Epidermal melanocyte (primary cell): ENCODE measurements around the gene ACY1.
A peak's percentile ranks its signal among the peaks of the same experiment; 100 is the strongest.

Experiments
- DNase-seq: peaks from one replicate; pipeline ENCODE4 v3.0.0; 2011; ENCODE audit warnings: low spot score; ENCODE audit not compliant: insufficient read length

ACY1 gene

DNA sequence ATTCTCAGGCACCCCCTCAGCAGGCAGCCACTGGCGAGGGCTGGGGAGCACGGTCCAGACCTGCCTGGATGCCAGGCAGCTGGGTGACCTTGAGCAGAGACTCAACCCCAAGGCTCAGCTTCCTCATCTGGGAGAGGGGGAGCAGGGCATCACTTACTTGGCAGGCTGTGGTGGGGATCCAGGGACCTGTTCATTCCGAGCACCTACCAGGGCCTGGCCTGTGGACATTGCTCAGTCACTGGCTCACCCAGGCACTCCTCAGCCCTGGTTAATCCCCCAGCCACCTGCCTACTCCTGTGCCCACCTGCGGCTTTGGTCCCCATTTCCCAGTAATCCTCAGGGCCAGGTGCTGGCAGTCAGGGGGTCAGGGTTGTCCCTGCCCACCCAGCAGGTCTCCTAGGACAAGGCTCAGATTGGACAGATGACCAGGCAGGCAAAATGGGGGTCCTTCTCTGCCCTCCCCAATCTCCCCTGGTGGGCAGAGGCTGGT lies 21.6 kb downstream of the ACY1 start:
- DNase-seq: no peak

DNA sequence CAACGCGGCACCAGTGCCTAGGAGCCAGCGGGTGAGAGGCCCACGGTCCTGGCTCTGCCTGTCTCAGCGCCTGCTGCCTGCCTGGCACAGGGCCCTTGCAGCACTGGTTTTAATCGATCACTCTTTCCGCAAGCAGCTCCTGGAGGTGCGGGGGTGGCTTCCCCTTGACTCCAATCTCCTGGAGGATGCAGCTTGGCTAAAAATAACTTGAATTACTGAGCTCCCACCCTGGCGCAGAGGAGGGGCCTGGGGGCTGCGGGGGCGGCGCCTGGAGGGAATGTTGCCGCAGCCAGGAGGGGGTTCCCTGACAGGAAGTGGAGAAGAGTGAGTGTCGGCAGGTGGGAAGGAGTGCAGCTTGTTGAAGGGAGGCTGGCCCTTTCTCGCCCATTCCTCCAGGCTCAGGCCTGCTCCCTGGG lies 22.2 kb downstream of the ACY1 start:
- no peak for DNase-seq

DNA sequence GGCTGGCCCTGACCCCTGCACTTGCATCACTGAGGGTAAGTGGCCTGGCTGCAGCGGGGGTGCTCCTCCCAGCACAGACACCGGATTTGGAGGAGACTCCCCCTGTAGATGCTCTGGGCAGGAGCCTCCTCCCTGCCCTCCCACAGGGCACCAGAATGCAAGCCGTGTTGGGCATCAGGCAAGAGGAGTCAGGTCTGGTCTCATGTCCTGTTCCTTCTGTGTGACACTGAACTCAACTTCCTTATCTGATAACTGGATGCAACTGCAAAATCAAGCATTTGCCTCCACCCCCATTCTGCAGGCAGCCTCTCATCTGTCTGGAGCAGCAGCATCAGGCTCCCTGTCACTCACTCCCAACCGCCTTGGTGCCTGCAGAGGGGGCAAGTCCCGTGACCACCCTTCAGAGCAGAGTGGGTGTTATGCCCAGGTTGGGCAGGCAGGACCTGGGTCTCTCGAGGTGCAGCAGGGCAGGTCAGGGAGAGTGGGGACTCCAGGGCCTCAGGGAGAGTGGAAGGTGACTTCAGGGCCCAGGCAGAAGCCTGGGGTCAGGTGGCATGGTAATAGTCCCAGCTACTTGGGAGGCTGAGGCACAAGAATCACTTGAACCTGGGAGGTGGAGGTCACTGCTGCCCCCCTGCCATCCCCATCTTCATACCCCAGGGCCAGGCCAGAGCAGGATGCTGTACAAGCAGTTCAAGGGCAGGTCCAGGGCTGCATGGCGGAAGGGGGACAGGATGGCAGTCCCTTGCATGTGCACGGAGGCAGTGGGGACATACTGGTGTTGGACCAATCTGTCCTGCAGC lies 22.9 kb downstream of the ACY1 start:
- DNase-seq: no peak

DNA sequence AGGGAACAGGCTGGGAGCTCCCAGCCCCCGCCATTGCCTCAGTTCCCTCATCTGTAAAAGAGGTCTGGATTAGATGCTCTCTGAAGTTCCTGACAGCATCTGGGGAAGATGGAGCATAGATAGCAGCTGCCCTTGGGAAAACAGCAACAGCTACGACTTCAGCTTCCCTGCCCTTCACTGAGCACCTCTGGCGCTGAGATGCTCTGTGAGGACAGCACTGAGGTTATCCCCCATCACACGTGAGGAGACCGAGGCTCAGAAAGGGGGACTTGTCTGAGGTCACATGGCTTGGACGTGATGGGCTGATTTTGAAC lies 23.4 kb downstream of the ACY1 start:
- DNase-seq: no peak

DNA sequence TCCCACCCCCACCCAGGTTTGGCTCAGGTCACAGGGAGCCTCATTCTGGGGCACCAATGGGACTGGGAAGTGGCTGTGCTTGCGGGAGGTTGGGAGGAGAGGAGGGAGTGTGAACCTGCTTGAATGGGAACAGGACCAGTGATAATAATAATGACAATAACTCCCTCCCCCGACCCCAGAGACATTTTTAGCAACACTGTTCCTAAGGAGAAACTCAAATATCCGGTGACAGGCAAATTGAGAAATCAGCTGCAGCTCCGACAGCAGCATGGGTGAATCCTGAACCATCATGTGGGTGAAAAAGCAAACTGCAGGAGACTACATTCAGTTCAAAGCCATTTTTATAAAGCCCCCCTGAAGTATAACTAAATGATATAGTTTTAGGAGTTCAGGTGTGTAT lies 24.0 kb downstream of the ACY1 start:
- no peak for DNase-seq

DNA sequence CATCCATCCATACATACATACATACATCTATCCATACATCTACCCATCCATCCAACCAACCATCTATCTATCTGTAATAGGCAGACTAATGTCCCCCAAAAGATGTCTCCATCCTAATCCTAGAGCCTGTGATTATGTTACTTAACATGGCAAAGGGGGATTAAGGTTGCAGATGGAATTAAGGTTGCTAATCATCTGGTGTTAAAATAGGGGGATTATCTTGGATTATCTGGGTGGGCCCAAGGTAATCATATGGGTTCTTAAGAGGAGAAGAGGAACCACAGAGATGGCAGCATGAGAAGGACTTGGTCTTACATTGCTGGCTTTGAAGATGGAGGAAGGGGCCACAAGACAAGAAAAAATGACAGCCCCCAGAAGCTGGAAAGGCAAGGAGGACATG lies 27.1 kb downstream of the ACY1 start:
- DNase-seq: no peak

DNA sequence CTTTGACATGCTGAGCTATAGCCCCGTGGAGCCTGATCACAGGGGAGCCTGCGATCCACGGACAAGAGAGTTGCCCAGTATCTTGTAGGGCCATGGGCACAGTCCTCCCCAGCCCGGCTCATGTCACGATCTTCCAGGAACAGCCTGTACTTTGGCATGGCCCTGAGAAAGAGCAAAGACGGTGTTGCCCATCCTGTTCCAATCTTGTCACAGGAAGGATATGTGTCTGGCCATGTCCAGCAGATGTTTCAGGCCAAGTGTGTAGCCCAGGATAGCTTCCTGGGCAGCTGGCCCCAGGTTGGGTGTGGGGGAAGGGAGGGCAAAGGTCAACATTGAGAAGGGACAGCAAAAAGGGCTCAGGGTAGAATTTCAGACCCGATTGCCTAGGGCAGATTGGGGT lies 29.4 kb downstream of the ACY1 start:
- no peak for DNase-seq

DNA sequence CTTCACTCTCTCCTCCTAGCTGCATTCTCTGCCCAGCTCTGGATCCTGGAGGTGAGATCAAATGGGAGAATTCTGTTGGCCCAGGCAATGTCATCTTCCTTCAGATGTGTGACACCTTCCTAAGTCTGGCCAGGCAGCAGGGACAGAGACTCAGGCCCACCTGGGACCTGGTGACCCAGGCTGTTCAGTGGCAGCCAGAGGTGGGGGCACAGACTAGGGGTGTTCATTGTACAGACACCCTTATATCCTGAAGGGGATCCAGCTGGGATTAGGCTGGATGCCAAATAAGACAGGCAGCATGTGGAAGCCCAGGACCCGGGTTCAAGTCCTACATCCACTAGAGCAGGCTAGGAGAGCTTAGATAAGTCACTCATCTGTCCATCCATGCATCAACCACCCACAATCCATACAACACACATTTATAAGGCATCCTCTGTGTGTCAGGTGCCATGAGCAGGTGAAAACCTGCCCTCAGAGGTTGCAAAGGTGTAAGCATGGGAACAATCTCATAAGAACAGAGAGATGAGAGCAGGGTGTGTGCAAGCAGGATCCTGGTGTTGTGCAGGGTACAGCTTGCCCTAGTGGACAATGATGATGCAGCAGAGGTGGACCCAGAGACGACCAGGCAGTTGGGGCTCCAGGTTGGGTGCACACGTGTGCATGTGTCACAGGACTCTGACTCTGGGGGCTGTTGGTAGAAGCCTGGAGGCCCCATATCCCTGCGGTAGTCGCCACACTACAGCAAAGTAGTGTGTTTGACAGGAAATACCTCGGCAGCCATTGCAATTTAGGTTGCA lies 30.7 kb downstream of the ACY1 start:
- DNase-seq: no peak

DNA sequence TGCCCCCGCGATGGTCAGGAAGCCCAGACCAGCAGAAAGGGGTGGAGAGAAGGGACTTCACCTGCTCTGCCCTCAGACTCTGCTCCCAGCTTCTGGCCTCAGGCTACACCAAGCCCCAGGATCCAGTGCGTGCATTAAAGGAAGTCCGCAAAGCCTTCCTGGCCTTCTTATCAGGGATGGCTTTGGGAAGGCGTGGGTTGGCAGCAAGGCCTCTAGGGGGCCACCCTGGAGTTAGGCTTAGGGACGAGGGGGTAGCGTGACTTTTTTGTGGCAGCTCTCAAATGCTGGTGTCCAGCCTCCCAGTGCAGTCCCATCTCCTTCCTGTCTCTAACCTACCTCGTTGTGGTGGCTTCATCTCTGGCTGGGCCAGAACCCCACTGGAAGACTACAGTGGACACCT lies 31.3 kb downstream of the ACY1 start:
- DNase-seq: peak; percentile 47

DNA sequence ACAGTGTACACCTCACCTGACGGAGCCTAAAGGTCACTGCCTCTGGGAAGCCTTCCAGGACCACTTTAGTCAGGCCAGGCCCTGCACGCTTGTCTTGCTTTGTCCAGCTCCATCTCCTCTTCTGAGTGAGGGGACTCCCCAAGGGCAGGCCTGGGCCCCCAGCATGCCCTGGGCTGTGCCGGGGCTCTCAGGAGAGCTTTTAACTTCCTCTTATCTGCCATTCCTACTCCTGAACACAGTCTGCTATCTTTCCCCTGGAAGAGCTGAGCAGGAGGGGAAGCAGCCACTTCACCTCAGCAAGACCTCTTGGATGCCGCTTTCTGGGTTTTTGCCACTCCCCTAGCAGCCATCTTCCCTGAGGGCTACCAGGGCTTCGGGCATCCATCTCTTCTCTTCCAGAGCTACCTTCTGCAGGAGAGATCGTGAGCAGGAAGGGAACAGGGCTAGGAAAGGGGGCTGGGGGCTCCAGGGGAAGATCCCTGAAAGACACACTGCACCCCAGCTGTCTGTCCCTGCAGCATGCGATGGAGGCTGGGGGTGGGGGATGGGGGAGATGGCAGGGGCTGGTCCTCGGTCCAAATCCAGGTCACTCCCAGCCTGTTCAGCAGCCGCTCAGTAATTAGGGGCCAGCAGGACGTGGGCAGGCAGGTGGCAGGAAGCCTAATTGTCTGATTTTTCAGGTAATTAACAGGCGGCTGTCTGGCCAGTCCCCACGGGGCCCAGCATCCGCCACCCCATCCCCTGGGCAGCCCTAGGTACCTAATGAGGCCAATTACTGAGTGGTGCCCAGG lies 32.3 kb downstream of the ACY1 start:
- no peak for DNase-seq

DNA sequence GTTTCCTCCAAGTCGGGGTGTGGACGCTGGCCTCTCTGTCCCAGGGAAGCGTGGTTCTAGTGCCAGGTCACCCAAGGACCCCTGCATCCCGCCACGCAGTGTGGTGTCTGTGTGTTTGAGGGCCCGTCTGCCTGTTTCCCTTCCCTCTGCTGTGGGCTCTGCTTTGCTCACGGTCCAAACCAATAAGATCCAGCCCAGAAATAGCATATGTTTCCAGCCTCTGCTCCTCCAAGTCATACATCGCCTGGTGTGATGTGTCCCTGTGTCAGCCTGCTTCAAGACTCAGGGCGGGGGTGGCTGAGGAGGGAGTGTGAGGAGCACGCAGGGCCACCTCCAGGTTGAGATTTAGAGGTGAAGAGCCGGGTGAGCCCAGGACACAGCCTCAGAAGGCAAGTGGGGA lies 34.3 kb downstream of the ACY1 start:
- DNase-seq: no peak

DNA sequence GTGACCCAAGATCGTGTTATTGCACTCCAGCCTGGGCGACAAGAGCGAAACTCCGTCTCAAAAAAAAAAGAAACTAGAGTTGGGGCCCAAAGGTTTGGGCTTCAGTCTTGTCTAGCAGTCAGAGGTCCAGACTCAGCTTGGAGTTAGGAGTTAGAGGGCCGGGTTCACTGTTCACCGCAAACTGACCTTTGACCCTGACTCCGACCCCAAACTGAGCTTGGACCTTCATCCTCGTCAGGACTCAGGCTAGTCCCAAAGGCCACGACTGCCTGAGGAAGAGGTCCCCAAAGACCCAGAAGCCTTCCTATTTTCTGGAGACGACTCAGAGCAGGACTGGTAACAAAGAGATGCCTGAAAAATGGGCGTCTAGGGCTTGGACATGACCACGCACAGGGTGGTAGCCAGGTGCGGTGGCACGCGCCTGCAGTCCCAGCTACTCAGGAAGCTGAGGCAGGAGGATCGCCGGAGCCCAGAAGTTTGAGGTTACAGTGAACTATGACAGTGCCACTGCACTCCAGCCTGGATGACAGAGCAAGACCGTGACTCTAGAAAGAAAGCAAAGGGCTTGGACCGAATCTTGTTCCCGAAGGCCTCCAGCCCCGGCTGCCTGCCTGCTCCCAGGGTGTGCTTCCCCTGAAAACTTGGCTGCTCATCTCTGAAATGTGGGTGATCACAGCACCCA lies 35.1 kb downstream of the ACY1 start:
- no peak for DNase-seq

DNA sequence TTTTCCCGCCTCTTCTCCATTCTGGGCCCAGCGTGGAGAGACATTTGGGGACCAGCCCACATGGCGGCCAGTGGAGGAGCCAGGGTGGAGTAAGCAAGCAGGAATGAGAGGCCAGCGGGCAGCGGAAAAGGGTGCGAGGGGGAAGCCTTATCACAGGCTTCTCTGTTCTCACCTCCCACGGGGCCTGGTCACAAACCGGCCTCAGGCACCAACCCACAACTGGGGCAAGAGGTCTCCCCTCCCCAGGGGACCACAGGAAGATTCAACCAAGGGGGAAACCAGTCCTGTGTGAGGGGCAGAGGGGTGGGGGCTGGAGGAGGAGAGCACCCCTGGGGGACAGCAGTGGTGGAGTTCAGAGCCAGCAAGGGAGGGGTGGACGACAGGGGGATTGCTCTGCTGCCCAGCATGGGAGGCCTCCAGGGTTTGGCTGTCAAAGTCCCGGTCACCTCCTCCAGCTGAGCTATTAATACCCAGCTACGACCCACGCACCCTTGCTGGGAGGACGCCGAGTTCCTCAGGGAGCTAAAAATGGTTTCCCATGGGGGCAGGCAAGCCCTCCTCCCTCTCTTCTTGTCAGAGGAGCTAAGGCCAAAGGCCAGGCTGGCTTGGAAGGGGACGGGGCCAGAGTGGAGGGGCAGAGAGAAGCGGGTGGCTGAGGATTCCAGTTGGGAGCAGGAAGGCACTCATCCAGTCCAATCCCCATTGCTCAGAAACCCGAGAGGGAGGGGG lies 36.2 kb downstream of the ACY1 start:
- no peak for DNase-seq

DNA sequence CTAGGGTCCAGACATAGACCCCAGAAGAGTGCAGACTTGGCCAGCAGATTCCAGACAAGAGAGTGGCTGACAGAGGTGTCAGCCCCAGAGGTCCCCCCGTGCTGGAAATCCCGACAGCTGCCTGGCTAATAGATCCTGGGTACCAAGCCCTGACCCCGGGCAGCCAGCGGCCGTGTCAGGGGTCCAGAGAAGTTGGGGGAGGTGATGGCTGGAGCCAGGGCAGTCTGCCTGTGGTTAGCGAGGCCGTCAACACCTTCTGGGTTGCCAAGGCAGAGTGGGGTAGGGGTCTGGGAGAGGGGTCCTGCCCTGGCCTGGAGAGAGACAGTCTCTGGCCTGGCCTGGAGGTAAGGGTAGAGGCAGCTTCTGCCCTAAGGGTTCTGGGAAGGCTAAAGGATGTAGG lies 37.5 kb downstream of the ACY1 start:
- DNase-seq: no peak

DNA sequence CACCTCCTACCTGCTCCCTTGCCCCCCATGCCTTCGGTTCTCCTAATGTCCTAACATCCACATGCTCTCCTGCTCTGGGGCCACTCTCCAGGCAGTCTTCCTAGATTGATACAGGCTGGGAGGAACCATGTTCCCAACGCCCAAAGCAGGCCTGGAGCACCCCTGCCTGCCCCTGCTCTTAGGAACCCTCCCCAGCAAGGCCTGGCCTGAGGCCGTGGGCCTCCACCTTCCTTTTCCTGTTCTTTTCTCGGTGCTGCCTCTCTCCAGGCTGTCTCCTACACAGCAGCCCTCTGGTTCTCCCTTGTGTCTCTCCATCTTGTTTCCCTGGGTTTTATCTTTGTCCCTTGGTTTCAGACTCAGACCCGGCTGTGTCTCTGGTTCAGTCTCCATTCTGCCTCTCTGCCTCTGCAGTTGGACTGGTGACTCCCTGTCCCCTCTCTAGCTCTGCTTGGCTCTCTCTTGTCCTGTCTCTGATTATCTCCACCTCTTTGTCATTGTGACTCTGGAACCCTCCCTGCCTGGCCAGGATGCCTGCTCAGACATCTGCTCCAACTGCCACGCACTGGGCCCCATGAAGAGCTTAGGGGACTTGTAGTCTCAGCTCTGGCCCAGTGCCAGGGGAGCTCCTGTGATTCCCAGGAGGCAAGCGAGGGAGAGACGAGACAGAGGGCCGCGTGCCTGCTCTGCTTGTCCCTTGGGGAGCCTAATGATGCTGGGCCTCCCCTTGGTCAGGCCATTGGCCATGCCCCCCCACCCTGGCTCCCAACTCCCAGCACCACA lies 38.3 kb downstream of the ACY1 start:
- no peak for DNase-seq

DNA sequence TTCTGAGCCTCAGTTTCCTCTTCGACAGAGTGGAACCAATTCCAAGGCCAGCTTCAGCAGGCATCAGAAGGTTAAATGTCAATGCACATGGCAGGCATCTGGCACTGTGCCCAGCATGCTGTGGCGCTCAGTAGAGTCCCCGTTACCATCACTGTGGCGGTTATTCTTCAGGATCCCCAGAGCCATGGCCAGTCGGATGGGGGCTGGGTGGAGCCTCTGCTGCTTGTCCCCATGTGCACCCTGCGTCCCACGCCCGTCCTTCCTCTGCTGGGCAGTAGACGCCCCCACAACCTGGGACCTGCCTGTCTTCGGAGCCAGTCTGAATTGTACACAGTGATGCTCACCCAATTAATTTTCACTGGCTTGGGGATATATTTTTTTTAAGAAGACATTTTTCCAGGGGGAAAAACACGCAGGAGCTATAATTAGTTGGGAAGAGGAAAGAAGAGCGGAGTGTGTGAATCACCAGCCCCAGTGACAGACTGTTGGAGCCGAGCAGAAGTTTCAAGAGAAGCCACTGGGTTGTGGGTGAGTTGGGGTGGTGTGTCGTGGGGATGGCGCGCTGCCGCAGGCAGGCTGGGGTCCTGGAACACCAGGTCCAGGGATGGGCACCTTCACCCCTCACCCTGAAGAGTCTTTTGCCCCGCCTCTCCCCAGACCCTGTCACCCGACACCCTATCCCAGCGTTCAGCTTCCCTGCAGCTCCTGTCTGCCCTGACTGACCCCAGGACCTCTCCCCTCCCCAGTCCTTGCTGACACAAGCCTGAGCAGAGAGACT lies 39.2 kb downstream of the ACY1 start:
- no peak for DNase-seq

DNA sequence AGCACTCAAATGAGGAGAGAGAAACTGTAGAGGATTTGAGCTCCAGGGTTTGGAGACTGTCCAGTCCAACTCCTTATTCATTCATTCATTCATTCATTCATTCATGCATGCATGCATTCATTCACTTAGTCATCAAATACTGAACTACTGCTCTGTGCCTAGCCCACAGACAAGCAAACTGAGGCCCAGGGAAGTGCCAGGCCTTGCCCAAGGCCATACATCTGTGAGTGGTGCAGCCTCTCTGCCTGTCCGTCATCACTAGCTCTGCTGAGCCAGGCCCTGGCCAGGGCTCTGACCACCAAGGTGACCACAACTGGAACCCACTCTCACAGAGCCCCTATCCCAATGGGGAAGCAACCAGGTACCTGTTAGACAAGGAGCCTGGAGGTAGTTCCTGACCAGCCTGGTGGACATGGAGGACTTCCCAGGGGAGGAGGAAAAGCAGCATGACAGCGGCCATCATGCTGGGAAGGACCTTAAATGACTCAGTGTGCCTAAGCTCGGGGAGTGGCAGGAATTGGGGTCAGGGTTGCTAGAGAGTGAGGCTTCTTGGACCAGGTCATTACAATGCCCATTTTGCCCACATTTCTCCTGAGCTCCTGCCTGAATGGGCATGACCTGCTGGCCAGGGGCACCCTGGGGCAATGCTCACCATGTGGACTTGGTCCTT lies 39.9 kb downstream of the ACY1 start:
- DNase-seq: no peak

DNA sequence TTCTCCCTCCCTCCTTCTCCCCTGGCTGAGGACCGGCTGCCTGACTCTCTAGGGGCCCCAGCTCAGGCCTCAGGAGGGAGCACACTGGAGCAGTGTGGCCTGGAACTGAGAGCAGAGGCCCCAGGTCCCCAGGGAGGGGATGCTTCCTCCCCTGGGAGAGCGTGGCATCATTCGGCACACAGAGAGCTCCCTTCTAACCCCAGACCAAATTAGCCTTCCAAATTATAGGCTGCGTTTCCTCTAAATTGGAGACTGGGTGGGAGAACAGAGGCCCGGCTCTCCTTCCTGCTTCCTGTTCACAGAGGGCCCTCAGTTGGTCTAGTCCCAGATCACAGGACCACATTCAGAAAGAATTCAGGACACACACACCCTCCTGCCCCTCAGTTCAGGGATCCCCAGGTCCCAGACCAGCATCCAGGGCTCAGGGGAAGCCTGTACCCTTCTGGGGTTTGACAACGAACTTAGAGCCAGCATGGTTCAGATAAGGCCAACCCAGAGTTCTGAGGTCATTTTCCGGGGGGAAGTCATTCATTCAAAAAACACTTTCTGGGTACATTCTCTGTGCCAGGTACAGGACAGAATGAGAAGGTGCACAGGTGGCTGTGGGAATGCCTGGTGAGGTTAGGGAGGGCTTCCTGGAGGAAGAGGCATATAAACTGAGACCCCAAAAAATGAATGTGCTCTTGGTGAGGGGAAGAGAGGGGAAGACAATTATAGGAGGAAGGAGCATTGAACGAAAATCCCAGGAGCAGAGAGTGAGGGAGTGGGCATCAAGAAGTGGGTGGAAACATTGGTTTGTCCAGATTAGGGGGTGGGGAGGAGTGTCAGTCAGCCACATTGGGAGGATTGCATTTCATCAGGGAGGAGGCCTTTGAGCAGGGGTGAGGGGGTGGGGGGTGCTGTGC lies 40.8 kb downstream of the ACY1 start:
- no peak for DNase-seq
